IMR-90 (cell line): ENCODE results near the gene ABHD10. TPM values are rescaled to one million over a fixed set of nuclear protein-coding genes. Genes with fewer than 3 reads are reported as not detected.

ENCODE experiments used
- ATAC-seq: fragments of 200-7000 bp; cut with Tn5 transposase; 2 replicates; pipeline ENCODE4 v1.9.1; 2020; ENCODE audit warnings: low read depth, mild to moderate bottlenecking, moderate library complexity
- BruUV-seq: library from RNA; stranded (reverse); fragments of 400-500 nt; replicated peaks from 2 replicates; lab custom pipeline; 2021; lab: Mats Ljungman, UMichigan
- CTCF ChIA-PET: fragments of 300-600 bp; formaldehyde crosslinking; extraction: SDS; loops from one replicate; lab custom pipeline; 2021; ENCODE audit warnings: antibody characterized with exemption; lab: Yijun Ruan, JAX
- POLR2A ChIA-PET: fragments of 300-600 bp; sonication (Branson Sonifier 250); formaldehyde crosslinking; loops from one replicate; lab custom pipeline; 2022; ENCODE audit warnings: antibody characterized with exemption; ENCODE audit not compliant: unreplicated experiment; lab: Charles Lee
- DNase-seq: peaks from one replicate; pipeline ENCODE4 v3.0.0; 2013
- H2AFZ ChIP-seq: replicated peaks from 2 replicates; pipeline ENCODE3; 2013; ENCODE audit warnings: low read length, mild to moderate bottlenecking; ENCODE audit not compliant: poor library complexity
- H2AK5ac ChIP-seq: 2 replicates; pipeline ENCODE4 v1.6.1; 2013; ENCODE audit warnings: low read depth, low read length, inconsistent platforms
- H2AK9ac ChIP-seq: replicated peaks from 2 replicates; pipeline ENCODE3; 2013; ENCODE audit warnings: mild to moderate bottlenecking, low read depth, low read length, moderate library complexity; ENCODE audit not compliant: poor library complexity
- H2BK120ac ChIP-seq: 2 replicates; pipeline ENCODE4 v1.6.1; 2013; ENCODE audit warnings: low read depth, low read length, inconsistent platforms
- H2BK15ac ChIP-seq: 3 replicates; pipeline ENCODE4 v1.6.1; 2013; ENCODE audit warnings: low read depth, low read length, inconsistent platforms
- H2BK20ac ChIP-seq: 2 replicates; pipeline ENCODE4 v1.6.1; 2013; ENCODE audit warnings: low read depth, mild to moderate bottlenecking, inconsistent platforms, low read length, moderate library complexity
- H2BK5ac ChIP-seq: 2 replicates; pipeline ENCODE4 v1.6.1; 2013; ENCODE audit warnings: mild to moderate bottlenecking, low read depth, low read length, inconsistent platforms; ENCODE audit not compliant: poor library complexity, severe bottlenecking
- H3K14ac ChIP-seq: replicated peaks from 2 replicates; pipeline ENCODE4 v1.6.1; 2013; ENCODE audit warnings: low read depth, low read length, inconsistent platforms
- H3K18ac ChIP-seq: 2 replicates; pipeline ENCODE4 v1.6.1; 2013; ENCODE audit warnings: low read depth, low read length, control low read depth
- H3K23ac ChIP-seq: 2 replicates; pipeline ENCODE4 v1.6.1; 2013; ENCODE audit warnings: low read depth, low read length, inconsistent platforms
- H3K27ac ChIP-seq: 2 replicates; pipeline ENCODE4 v1.5.1; 2013; ENCODE audit warnings: mild to moderate bottlenecking, control low read depth, low read length; ENCODE audit not compliant: insufficient read depth
- H3K27me3 ChIP-seq: 2 replicates; pipeline ENCODE4 v1.6.1; 2013; ENCODE audit warnings: low read length; ENCODE audit not compliant: control insufficient read depth, insufficient read depth
- H3K36me3 ChIP-seq: 2 replicates; pipeline ENCODE4 v1.6.1; 2013; ENCODE audit warnings: low read length, mixed read lengths; ENCODE audit not compliant: control insufficient read depth, insufficient read depth
- H3K4ac ChIP-seq: 2 replicates; pipeline ENCODE4 v1.6.1; 2013; ENCODE audit warnings: low read depth, low read length, inconsistent platforms
- H3K4me1 ChIP-seq: 2 replicates; pipeline ENCODE4 v1.6.1; 2013; ENCODE audit warnings: low read length, mixed read lengths; ENCODE audit not compliant: control insufficient read depth, insufficient read depth
- H3K4me2 ChIP-seq: 2 replicates; pipeline ENCODE4 v1.6.1; 2013; ENCODE audit warnings: low read depth, mild to moderate bottlenecking, control low read depth, low read length, moderate library complexity
- H3K4me3 ChIP-seq: 2 replicates; pipeline ENCODE4 v1.5.1; 2013; ENCODE audit warnings: low read depth, mild to moderate bottlenecking, control low read depth, low read length, moderate library complexity; ENCODE audit not compliant: insufficient read depth
- H3K56ac ChIP-seq: 2 replicates; pipeline ENCODE4 v1.6.1; 2013; ENCODE audit warnings: low read length, inconsistent platforms; ENCODE audit not compliant: insufficient read depth; ENCODE audit errors: extremely low read depth
- H3K79me1 ChIP-seq, 2 experiments: 2 replicates each; pipeline ENCODE4 v1.6.1; 2013; ENCODE audit warnings: low read length in 2 of 2, inconsistent platforms in 1 of 2, low read depth in 1 of 2
- H3K9ac ChIP-seq: 2 replicates; pipeline ENCODE4 v1.6.1; 2013; ENCODE audit warnings: low read depth, low read length, control low read depth
- H3K9me1 ChIP-seq: 2 replicates; pipeline ENCODE4 v1.6.1; 2013; ENCODE audit warnings: low read length, inconsistent platforms; ENCODE audit not compliant: insufficient read depth
- H3K9me3 ChIP-seq: 2 replicates; pipeline ENCODE4 v1.6.1; 2013; ENCODE audit warnings: low read length; ENCODE audit not compliant: control insufficient read depth, insufficient read depth
- H4K20me1 ChIP-seq: 2 replicates; pipeline ENCODE4 v1.6.1; 2013; ENCODE audit warnings: low read length, inconsistent platforms; ENCODE audit not compliant: insufficient read depth
- H4K5ac ChIP-seq: 2 replicates; pipeline ENCODE4 v1.6.1; 2013; ENCODE audit warnings: mild to moderate bottlenecking, low read depth, low read length, control low read depth
- H4K8ac ChIP-seq, 2 experiments: 2 replicates each; pipeline ENCODE4 v1.6.1; 2013; ENCODE audit warnings: low read depth in 2 of 2, low read length in 2 of 2, control low read depth in 1 of 2, inconsistent platforms in 1 of 2
- H4K91ac ChIP-seq: 2 replicates; pipeline ENCODE4 v1.6.1; 2013; ENCODE audit warnings: low read depth, low read length, inconsistent platforms; ENCODE audit not compliant: insufficient read depth
- POLR2A ChIP-seq: IDR thresholded peaks from 2 replicates; pipeline ENCODE4 v1.6.1; 2012; ENCODE audit warnings: mild to moderate bottlenecking, low read depth, low read length
- WGBS, 2 experiments: methylation state at CpG; one replicate each; pipeline versions ENCODE4 v1.1.5 to v1.1.7; 2013; ENCODE audit warnings: missing lambda C conversion rate in 2 of 2; ENCODE audit not compliant: insufficient read length in 1 of 2; ENCODE audit errors: extremely low coverage in 2 of 2; 5-methylcytosine and 5-hydroxymethylcytosine counted together
- dilution Hi-C: fragments of 300-500 bp; cut with HindIII; formaldehyde crosslinking; loops from one replicate; pipeline ENCODE4 v1.14.3; 2018; ENCODE audit warnings: low sequenced_read_pairs; ENCODE audit not compliant: unreplicated experiment
- in situ Hi-C: fragments of 300-500 bp; cut with MboI; formaldehyde crosslinking; loops from 3 replicates; pipeline ENCODE4 v1.14.3; 2019; ENCODE audit warnings: low sequenced_read_pairs, inconsistent platforms, mixed read lengths
- intact Hi-C: fragments of 100-400 bp; cut with micrococcal nuclease; formaldehyde crosslinking; loops from 2 replicates; pipeline ENCODE4 v1.10.0; 2022
- polyA plus RNA-seq, 3 experiments: library from polyadenylated mRNA; depleted of rRNA; stranded (reverse); fragments of >200 nt; gene quantifications; 2 replicates each; pipeline ENCODE4 v1.2.3, GENCODE V29; 2012; ENCODE audit warnings: low replicate concordance in 1 of 3
- total RNA-seq: library from RNA; depleted of rRNA; stranded (reverse); fragments of >200 nt; gene quantifications from 2 replicates; pipeline ENCODE4 v1.2.3, GENCODE V29; 2012; rRNA removed

The ABHD10 gene
- total and polyA plus RNA-seq, 2 of the 4 experiments (the other 2 are of a cell fraction), result 24.7 to 57.2 TPM

GRCh38 chr3:112042842-112043280, 64.0 kb downstream of the ABHD10 start:
- WGBS, 2 experiments, result no CpG with 5 or more reads among the region's 6 CpGs
- ATAC-seq, result no peak
- in situ Hi-C loops, result no loop called here

More at GRCh38 chr3:112042842-112043280, 64.0 kb downstream of the ABHD10 start:
- dilution Hi-C loops, result no loop called here
- Histone ChIP-seq H3K9ac (no peak overlapping the region), H3K27ac (no peak overlapping the region), H3K27me3 (no peaks in the 10 kb centered on the region), H3K36me3 (no peaks in the 10 kb centered on the region), H3K9me1 (no peaks in the 10 kb centered on the region), H2BK15ac (0 out of 3 replicates have a peak overlapping the region, but pooled peaks have one; percentile 20), H3K14ac (no peak overlapping the region), H4K20me1 (no peaks in the 10 kb centered on the region), H3K4ac (no peak overlapping the region), H3K9me3 (no peaks in the 10 kb centered on the region), H2AK5ac (no peak overlapping the region), H2BK120ac (no peak overlapping the region), H4K5ac (no peak overlapping the region), H2BK5ac (no peak overlapping the region), H3K56ac (no peak overlapping the region), H3K23ac (no peak overlapping the region), H4K91ac (no peak overlapping the region; the same call in 1 of the 2 replicates), H3K4me1 (peaks cover 1% of the 10 kb centered on the region; the same call in 1 of the 2 replicates), H3K79me1 (no peaks in the 10 kb centered on the region), H4K8ac (0 out of 4 replicates have a peak overlapping the region, but pooled peaks of 1 of the 2 experiments have one; percentile 16), H2AK9ac (peak overlapping the region; percentile 67), H3K18ac (no peak overlapping the region), H3K4me2 (no peak overlapping the region), H2BK20ac (peak overlapping the region; percentile 26; the same call in 1 of the 2 replicates), H2AFZ (no peak overlapping the region), H3K4me3 (no peak overlapping the region)
- intact Hi-C loops, result loop anchor here (1.0 to 5.0 kb wide), 2 partner anchors 54 to 326 kb away; no protein-coding TSS in a partner anchor
- TF ChIP-seq POLR2A, result no peak
- CTCF ChIA-PET, result interaction anchor here (0.5 to 1.5 kb wide), 15 partner anchors 8 to 326 kb away, joined by 3 to 12 read pairs (median 3); partner anchors contain the start of gene TMPRSS7
- DNase-seq, result no peak
- POLR2A ChIA-PET, result interaction anchor here (0.6 kb wide), 1 partner anchor 44 kb away, joined by 3 read pairs; no protein-coding TSS in a partner anchor
- no TSS peak for BruUV-seq

Other genes starting within 250 kb of the ABHD10 start
- gene PHLDB2, start 119.8 kb upstream of the ABHD10 start, total RNA-seq, result 27.2 and 28.7 TPM in 2 replicates
- 8.0 and 10.6 TPM in 2 replicates for gene PHLDB2, start 119.8 kb upstream of the ABHD10 start, polyA plus RNA-seq (2012; rRNA removed)
- 3.2 and 3.6 TPM in 2 replicates for gene TAGLN3, start 19.9 kb downstream of the ABHD10 start, total RNA-seq
- 7.7 TPM in 2 replicates for gene TAGLN3, start 19.9 kb downstream of the ABHD10 start, polyA plus RNA-seq (2012; rRNA removed)
- gene TMPRSS7, start 55.7 kb downstream of the ABHD10 start, total RNA-seq, result not detected in 2 replicates
- gene TMPRSS7, start 55.7 kb downstream of the ABHD10 start, polyA plus RNA-seq (2012; rRNA removed), result 0.07 TPM in 1 of 2 replicates, not detected in the other
- gene C3orf52, start 107.4 kb downstream of the ABHD10 start, total RNA-seq, result 12.5 and 16.1 TPM in 2 replicates
- gene C3orf52, start 107.4 kb downstream of the ABHD10 start, polyA plus RNA-seq (2012; rRNA removed), result 6.4 and 7.5 TPM in 2 replicates
- not detected in 2 replicates for gene GCSAM, start 154.2 kb downstream of the ABHD10 start, total RNA-seq
- gene GCSAM, start 154.2 kb downstream of the ABHD10 start, polyA plus RNA-seq (2012; rRNA removed), result not detected in 2 replicates